Upper lobe of right lung (tissue), 1 donor: ENCODE measurements around the gene SCGN. TPM values are rescaled to one million over a fixed set of nuclear protein-coding genes. Genes with fewer than 3 reads are reported as not detected.

Source experiments
- ATAC-seq: fragments of 200-7000 bp; cut with Tn5 transposase; one replicate; pipeline ENCODE4 v1.9.1; 2020; ENCODE audit warnings: mild to moderate bottlenecking, moderate library complexity
- DNase-seq: peaks from one replicate; pipeline ENCODE4 v3.0.0-alpha.2; 2020
- H3K27ac ChIP-seq: fragments of 200-600 bp; one replicate; pipeline ENCODE4 v1.8.0; 2022
- H3K27me3 ChIP-seq: fragments of 200-600 bp; one replicate; pipeline ENCODE4 v1.8.0; 2022; ENCODE audit warnings: mild to moderate bottlenecking
- H3K36me3 ChIP-seq: fragments of 200-600 bp; one replicate; pipeline ENCODE4 v1.8.0; 2022
- H3K4me1 ChIP-seq: fragments of 200-600 bp; one replicate; pipeline ENCODE4 v1.8.0; 2022
- H3K4me3 ChIP-seq: fragments of 200-600 bp; one replicate; pipeline ENCODE4 v1.8.0; 2022; ENCODE audit warnings: mild to moderate bottlenecking
- H3K9me3 ChIP-seq: fragments of 200-600 bp; one replicate; pipeline ENCODE4 v1.8.0; 2022
- CTCF ChIP-seq: fragments of 200-600 bp; IDR thresholded peaks from one replicate; pipeline ENCODE4 v1.8.0; 2022; ENCODE audit warnings: antibody characterized with exemption
- intact Hi-C: fragments of 100-400 bp; cut with DNase I; formaldehyde crosslinking; loops from one replicate; pipeline ENCODE4 v1.11.0; 2022
- total RNA-seq: library from RNA; stranded (reverse); fragmentation: NEBNext Ultra II Directional; extraction: Animal tissue kit (Norgen Biotek cat#: 25700); gene quantifications from one replicate; pipeline ENCODE4 v1.2.1, GENCODE V29; 2021
- donor health status: DM: no; HTN: yes; CAD: no; lungs with severe emphysema.

SCGN gene
- total RNA-seq, 1 donor from 2014 or later = not detected

- no peaks in the 10 kb centered on the region for H3K9me3 ChIP-seq
- H3K27ac ChIP-seq = no peak overlapping the region
- no peaks in the 10 kb centered on the region for H3K36me3 ChIP-seq
- no peak for DNase-seq
- no peaks in the 10 kb centered on the region for H3K27me3 ChIP-seq
- intact Hi-C loops = no loop called here
- TF ChIP-seq CTCF = no peak
- no peak overlapping the region for H3K4me3 ChIP-seq
- H3K4me1 ChIP-seq = no peaks in the 10 kb centered on the region
- ATAC-seq = no peak
These were observed 11.6 kb upstream of the SCGN start for GRCh38 chr6:25640446-25640845.

- H3K4me1 ChIP-seq = no peaks in the 10 kb centered on the region
- TF ChIP-seq CTCF = no peak
- DNase-seq (no peak), ATAC-seq (no peak)
- H3K4me3 ChIP-seq = no peak overlapping the region
- H3K36me3 ChIP-seq = no peaks in the 10 kb centered on the region
- intact Hi-C loops = no loop called here
- no peaks in the 10 kb centered on the region for H3K9me3 ChIP-seq
- H3K27ac ChIP-seq = no peak overlapping the region
- no peaks in the 10 kb centered on the region for H3K27me3 ChIP-seq
These were observed 11.1 kb upstream of the SCGN start for GRCh38 chr6:25640891-25641290.

GRCh38 chr6:25641377-25641776 lies 10.6 kb upstream of the SCGN start:
- DNase-seq (no peak), ATAC-seq (no peak)
- intact Hi-C loops = no loop called here
- Histone ChIP-seq H3K27me3 (no peaks in the 10 kb centered on the region), H3K36me3 (no peaks in the 10 kb centered on the region), H3K27ac (no peak overlapping the region), H3K4me3 (no peak overlapping the region), H3K9me3 (no peaks in the 10 kb centered on the region), H3K4me1 (no peaks in the 10 kb centered on the region)
- no peak for TF ChIP-seq CTCF

GRCh38 chr6:25641940-25642666 lies 9.9 kb upstream of the SCGN start:
- Histone ChIP-seq H3K27me3 (no peaks in the 10 kb centered on the region), H3K36me3 (no peaks in the 10 kb centered on the region), H3K9me3 (no peaks in the 10 kb centered on the region), H3K27ac (no peak overlapping the region), H3K4me1 (no peaks in the 10 kb centered on the region), H3K4me3 (no peak overlapping the region)
- no peak for ATAC-seq
- no peak for DNase-seq
- no peak for TF ChIP-seq CTCF
- intact Hi-C loops = no loop called here

GRCh38 chr6:25642667-25643328 lies 9.2 kb upstream of the SCGN start:
- H3K27me3 ChIP-seq = no peaks in the 10 kb centered on the region
- no peak for TF ChIP-seq CTCF
- ATAC-seq = no peak
- no peak overlapping the region for H3K4me3 ChIP-seq
- DNase-seq = no peak
- H3K36me3 ChIP-seq = no peaks in the 10 kb centered on the region
- H3K4me1 ChIP-seq = no peaks in the 10 kb centered on the region
- intact Hi-C loops = no loop called here
- H3K9me3 ChIP-seq = no peaks in the 10 kb centered on the region
- no peak overlapping the region for H3K27ac ChIP-seq
